ENCODE results near the gene P2RY14.

GRCh38 chr3:151204530-151205402 is 73.6 kb downstream of the P2RY14 start:
- TF ChIP-seq, protein P1, sequence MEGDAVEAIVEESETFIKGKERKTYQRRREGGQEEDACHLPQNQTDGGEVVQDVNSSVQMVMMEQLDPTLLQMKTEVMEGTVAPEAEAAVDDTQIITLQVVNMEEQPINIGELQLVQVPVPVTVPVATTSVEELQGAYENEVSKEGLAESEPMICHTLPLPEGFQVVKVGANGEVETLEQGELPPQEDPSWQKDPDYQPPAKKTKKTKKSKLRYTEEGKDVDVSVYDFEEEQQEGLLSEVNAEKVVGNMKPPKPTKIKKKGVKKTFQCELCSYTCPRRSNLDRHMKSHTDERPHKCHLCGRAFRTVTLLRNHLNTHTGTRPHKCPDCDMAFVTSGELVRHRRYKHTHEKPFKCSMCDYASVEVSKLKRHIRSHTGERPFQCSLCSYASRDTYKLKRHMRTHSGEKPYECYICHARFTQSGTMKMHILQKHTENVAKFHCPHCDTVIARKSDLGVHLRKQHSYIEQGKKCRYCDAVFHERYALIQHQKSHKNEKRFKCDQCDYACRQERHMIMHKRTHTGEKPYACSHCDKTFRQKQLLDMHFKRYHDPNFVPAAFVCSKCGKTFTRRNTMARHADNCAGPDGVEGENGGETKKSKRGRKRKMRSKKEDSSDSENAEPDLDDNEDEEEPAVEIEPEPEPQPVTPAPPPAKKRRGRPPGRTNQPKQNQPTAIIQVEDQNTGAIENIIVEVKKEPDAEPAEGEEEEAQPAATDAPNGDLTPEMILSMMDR (conservative IDR thresholded peaks at IDR 0.05; ENCODE audit: low read length), result no peak
- TF ChIP-seq EZH2phosphoT487 (IDR thresholded peaks at IDR 0.05; ENCODE audit: borderline replicate concordance), result no peak

Measured in Loucy (cell line).